ENCODE data around the gene SPRR1B. TPM values are rescaled to one million over a fixed set of nuclear protein-coding genes. Genes with fewer than 3 reads are reported as not detected.
"Not testable (repeated sequence)": the region's sequence is repeated elsewhere in the genome, so short reads cannot be mapped to it uniquely, and the experiment has no call there.

Gene SPRR1B
- total RNA-seq, 1 donor, result not detected

DNA sequence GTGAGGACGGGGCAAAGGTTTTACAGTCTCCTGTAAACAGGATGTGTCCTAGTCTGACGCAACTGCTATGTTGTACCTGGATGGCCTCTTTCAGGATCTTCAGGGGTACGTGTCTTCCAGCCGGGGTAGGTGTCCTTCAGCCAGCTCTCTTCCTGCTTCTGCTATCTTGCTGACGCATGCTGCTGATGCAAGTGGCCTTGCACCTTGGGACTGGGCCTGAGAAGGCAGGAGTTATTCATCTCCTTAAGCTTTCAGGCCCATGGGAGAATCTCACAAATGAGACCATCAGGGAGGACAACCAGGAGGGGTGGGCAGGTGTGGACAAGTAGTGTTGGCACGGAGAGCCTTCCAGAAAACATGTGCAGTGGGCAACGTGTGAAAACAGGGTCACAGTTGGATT, 7.9 kb upstream of the SPRR1B start:
- Histone ChIP-seq H3K4me3 (ENCODE audit: low read length) (no peak overlapping the region), H3K27me3 (ENCODE audit: insufficient read depth, low read length) (no peaks in the 10 kb centered on the region), H3K4me1 (ENCODE audit: insufficient read depth, low read length) (no peaks in the 10 kb centered on the region), H3K9me3 (ENCODE audit: low read depth, low read length) (no peaks in the 10 kb centered on the region)

DNA sequence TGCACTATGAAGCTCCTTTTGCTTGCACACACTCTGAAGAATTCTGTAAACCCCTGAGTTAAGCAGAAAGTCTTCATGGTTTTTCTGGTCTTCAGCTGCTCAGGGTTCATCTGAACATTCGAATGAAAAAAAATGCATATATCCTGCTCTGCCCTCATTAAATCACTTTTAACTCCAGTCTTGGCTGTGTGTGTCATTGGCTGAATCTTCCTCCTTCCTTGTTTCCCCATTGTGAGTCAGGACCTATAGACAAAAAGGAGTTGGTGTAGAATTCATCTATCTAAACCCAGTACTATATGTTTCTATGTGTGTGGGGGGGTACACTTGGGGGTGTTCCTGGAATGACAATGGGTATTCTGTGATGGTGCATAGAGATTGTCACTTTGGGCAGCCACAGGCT, 6.6 kb upstream of the SPRR1B start:
- Histone ChIP-seq H3K9me3 (ENCODE audit: low read depth, low read length) (no peaks in the 10 kb centered on the region), H3K4me1 (ENCODE audit: insufficient read depth, low read length) (no peaks in the 10 kb centered on the region), H3K27me3 (ENCODE audit: insufficient read depth, low read length) (no peaks in the 10 kb centered on the region), H3K4me3 (ENCODE audit: low read length) (no peak overlapping the region)

DNA sequence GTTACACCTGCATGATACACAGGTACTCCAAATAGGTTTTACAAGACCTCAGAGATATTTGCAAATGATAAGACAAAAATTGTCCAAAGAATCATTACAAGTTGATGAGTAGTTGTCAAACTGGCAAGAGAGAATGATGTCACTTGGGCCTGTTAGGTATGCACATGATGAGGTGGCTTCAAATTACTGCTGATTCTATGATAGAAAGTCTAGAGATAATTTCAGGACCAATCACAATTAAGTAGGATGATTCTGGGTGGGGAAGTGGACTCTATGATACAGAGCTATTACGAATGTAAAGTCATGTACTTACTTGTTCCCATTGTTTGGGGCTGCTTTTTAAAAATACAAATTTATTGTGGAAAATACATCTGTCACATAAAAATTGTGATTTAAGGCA, 5.2 kb upstream of the SPRR1B start:
- H3K27me3 ChIP-seq (ENCODE audit: insufficient read depth, low read length), result no peaks in the 10 kb centered on the region
- no peak overlapping the region for H3K4me3 ChIP-seq (ENCODE audit: low read length)
- no peaks in the 10 kb centered on the region for H3K9me3 ChIP-seq (ENCODE audit: low read depth, low read length)
- no peaks in the 10 kb centered on the region for H3K4me1 ChIP-seq (ENCODE audit: insufficient read depth, low read length)

- no peak overlapping the region for H3K4me3 ChIP-seq (ENCODE audit: low read length)
- H3K27me3 ChIP-seq (ENCODE audit: insufficient read depth, low read length), result no peaks in the 10 kb centered on the region
- H3K9me3 ChIP-seq (ENCODE audit: low read depth, low read length), result no peaks in the 10 kb centered on the region
- H3K4me1 ChIP-seq (ENCODE audit: insufficient read depth, low read length), result no peaks in the 10 kb centered on the region
Observed at GRCh38 chr1:153028766-153029165, 2.2 kb upstream of the SPRR1B start.

DNA sequence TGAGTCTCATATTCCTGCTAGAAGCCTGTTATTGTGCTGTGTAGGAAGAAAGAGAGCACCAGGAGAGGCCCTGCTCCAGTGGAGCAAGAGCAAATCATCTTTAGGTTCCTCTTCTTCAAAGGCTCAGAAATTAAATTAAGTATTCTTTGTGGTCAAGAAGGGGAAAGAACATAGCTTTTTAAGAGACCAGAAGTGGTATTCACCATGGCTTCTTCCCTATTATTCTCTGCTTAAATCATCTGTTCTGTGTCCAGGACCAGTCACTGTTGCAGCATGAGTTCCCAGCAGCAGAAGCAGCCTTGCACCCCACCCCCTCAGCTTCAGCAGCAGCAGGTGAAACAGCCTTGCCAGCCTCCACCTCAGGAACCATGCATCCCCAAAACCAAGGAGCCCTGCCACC, 1.1 kb downstream of the SPRR1B start:
- Histone ChIP-seq H3K9me3 (ENCODE audit: low read depth, low read length) (no peaks in the 10 kb centered on the region), H3K4me3 (ENCODE audit: low read length) (no peak overlapping the region), H3K27me3 (ENCODE audit: insufficient read depth, low read length) (no peaks in the 10 kb centered on the region), H3K4me1 (ENCODE audit: insufficient read depth, low read length) (no peaks in the 10 kb centered on the region)

DNA sequence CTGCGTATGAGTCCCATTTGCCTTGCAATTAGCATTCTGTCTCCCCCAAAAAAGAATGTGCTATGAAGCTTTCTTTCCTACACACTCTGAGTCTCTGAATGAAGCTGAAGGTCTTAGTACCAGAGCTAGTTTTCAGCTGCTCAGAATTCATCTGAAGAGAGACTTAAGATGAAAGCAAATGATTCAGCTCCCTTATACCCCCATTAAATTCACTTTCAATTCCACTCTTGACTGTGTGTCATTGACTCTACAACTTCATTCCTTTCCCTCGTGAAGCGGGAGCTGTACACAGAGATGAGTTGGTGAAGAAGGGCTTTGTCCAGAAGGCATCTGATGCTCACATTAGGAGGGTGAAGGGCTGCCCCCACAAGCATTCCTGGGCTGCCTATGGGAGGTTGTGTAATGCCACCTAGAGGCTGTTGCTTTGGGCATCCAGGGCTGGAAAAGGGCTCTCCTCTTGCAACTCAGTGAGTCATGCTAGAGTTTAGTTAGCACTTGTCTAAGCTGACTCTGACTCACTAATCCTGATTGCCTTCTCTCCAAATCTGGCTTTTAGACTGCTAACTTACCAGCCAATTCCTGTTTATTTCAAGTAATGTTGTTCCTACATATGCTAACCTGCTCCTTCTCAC, 1.8 kb downstream of the SPRR1B start:
- Histone ChIP-seq H3K9me3 (ENCODE audit: low read depth, low read length) (no peaks in the 10 kb centered on the region), H3K27me3 (ENCODE audit: insufficient read depth, low read length) (no peaks in the 10 kb centered on the region), H3K4me3 (ENCODE audit: low read length) (no peak overlapping the region), H3K4me1 (ENCODE audit: insufficient read depth, low read length) (no peaks in the 10 kb centered on the region)

DNA sequence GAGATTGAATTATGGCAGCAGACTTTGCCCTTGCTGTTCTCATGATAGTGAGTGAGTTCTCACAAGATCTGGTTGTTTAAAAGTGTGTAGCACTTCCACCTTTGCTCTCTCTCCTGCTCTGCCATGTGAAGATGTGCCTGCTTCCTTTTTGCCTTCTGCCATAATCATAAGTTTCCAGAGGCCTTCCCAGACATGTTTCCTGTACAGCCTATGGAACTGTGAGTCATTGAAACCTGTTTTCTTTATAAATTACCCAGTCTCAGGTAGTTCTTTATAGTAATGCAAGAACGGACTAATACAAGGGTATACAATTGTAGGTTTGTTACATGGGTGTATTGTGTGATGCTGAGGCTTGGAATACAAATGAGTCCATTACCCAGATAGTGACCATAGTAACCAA, 4.2 kb downstream of the SPRR1B start:
- Histone ChIP-seq H3K4me1 (ENCODE audit: insufficient read depth, low read length) (no peaks in the 10 kb centered on the region), H3K27me3 (ENCODE audit: insufficient read depth, low read length) (no peaks in the 10 kb centered on the region), H3K9me3 (ENCODE audit: low read depth, low read length) (no peaks in the 10 kb centered on the region), H3K4me3 (ENCODE audit: low read length) (no peak overlapping the region)

DNA sequence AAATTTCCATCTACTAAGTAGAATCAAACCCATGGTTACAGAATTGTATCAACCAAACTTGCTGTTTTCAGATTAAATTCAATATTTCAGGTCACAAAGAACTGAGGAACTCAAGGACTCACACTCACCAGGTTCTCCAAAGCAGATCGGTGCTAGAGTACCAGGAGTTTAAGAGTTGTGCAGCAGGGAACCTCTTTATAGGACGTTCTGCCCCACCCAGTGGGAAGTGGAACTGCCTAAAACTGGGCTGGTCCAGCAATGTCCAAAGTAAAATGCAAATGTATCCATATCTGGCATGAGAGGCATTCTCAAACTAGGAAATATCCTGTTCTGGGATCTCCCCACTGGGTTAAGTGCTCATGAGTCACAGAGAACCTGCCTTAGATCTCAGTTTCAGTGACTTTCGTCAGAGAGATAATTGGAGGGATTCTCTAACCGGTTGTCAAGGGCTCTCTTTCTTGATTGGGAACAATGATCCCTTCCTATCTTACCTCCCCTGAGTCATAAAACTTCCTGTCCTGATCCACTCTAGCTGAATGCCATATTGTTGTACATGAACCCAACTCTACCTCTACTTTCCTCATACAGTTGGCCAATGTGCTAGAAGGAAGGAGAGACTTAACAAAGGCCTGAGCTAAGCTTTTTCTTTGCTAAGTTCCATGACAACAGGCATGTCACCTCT, 10.1 kb downstream of the SPRR1B start, which contains the start of gene SPRR2D:
Gene SPRR2D (minus strand): TSS at position 171 of the 682 bp plus-strand sequence. CDS start 774 bp downstream, outside the sequence.
- Histone ChIP-seq H3K27me3 (ENCODE audit: insufficient read depth, low read length) (peaks cover 9% of the 10 kb centered on the region), H3K9me3 (ENCODE audit: low read depth, low read length) (no peaks in the 10 kb centered on the region), H3K4me1 (ENCODE audit: insufficient read depth, low read length) (no peaks in the 10 kb centered on the region), H3K4me3 (ENCODE audit: low read length) (no peak within 1 kb of the TSS)

- Histone ChIP-seq H3K9me3 (ENCODE audit: low read depth, low read length) (no peaks in the 10 kb centered on the region), H3K4me3 (ENCODE audit: low read length) (no peak overlapping the region), H3K4me1 (ENCODE audit: insufficient read depth, low read length) (no peaks in the 10 kb centered on the region), H3K27me3 (ENCODE audit: insufficient read depth, low read length) (peaks cover 6% of the 10 kb centered on the region)
Observed at GRCh38 chr1:153049211-153049610, 18.2 kb downstream of the SPRR1B start.

GRCh38 chr1:153056111-153056510, 25.1 kb downstream of the SPRR1B start:
- H3K4me1 ChIP-seq (ENCODE audit: insufficient read depth, low read length); H3K4me3 ChIP-seq (ENCODE audit: low read length); H3K9me3 ChIP-seq (ENCODE audit: low read depth, low read length): not testable (repeated sequence)
- peaks cover 11% of the 10 kb centered on the region for H3K27me3 ChIP-seq (ENCODE audit: insufficient read depth, low read length)

GRCh38 chr1:153057375-153057774, 26.4 kb downstream of the SPRR1B start, which contains the start of gene SPRR2A:
TSS of gene SPRR2A (minus strand) at chr1:153057512. CDS start at chr1:153056735, 777 bp downstream.
- H3K27me3 ChIP-seq (ENCODE audit: insufficient read depth, low read length), result peaks cover 11% of the 10 kb centered on the region
- H3K9me3 ChIP-seq (ENCODE audit: low read depth, low read length), result no peaks in the 10 kb centered on the region
- H3K4me1 ChIP-seq (ENCODE audit: insufficient read depth, low read length), result peaks cover 3% of the 10 kb centered on the region
- no peak within 1 kb of the TSS for H3K4me3 ChIP-seq (ENCODE audit: low read length)

GRCh38 chr1:153058154-153058553, 27.2 kb downstream of the SPRR1B start:
- Histone ChIP-seq H3K9me3 (ENCODE audit: low read depth, low read length) (no peaks in the 10 kb centered on the region), H3K4me1 (ENCODE audit: insufficient read depth, low read length) (peaks cover 3% of the 10 kb centered on the region), H3K4me3 (ENCODE audit: low read length) (no peak overlapping the region), H3K27me3 (ENCODE audit: insufficient read depth, low read length) (peaks cover 11% of the 10 kb centered on the region)

- peaks cover 14% of the 10 kb centered on the region for H3K27me3 ChIP-seq (ENCODE audit: insufficient read depth, low read length)
- H3K9me3 ChIP-seq (ENCODE audit: low read depth, low read length), result no peaks in the 10 kb centered on the region
- H3K4me3 ChIP-seq (ENCODE audit: low read length), result no peak overlapping the region
- peaks cover 3% of the 10 kb centered on the region for H3K4me1 ChIP-seq (ENCODE audit: insufficient read depth, low read length)
Observed at GRCh38 chr1:153058826-153059784, 28.1 kb downstream of the SPRR1B start.

GRCh38 chr1:153070243-153070642, 39.2 kb downstream of the SPRR1B start:
- Histone ChIP-seq H3K9me3 (ENCODE audit: low read depth, low read length) (no peaks in the 10 kb centered on the region), H3K4me3 (ENCODE audit: low read length) (no peak overlapping the region), H3K4me1 (ENCODE audit: insufficient read depth, low read length) (no peaks in the 10 kb centered on the region), H3K27me3 (ENCODE audit: insufficient read depth, low read length) (peaks cover 3% of the 10 kb centered on the region)

GRCh38 chr1:153071511-153071910, 40.5 kb downstream of the SPRR1B start, which contains the start of gene SPRR2B:
TSS of gene SPRR2B (minus strand) at chr1:153071611. CDS start at chr1:153070839, 772 bp downstream.
- H3K4me1 ChIP-seq (ENCODE audit: insufficient read depth, low read length), result no peaks in the 10 kb centered on the region

More at GRCh38 chr1:153071511-153071910, 40.5 kb downstream of the SPRR1B start, which contains the start of gene SPRR2B:
- H3K9me3 ChIP-seq (ENCODE audit: low read depth, low read length), result no peaks in the 10 kb centered on the region
- H3K27me3 ChIP-seq (ENCODE audit: insufficient read depth, low read length), result peaks cover 2% of the 10 kb centered on the region
- H3K4me3 ChIP-seq (ENCODE audit: low read length), result no peak within 1 kb of the TSS
